Right atrium auricular region (tissue), 2 donors: ENCODE measurements around the gene PCIF1. TPM values are rescaled to one million over a fixed set of nuclear protein-coding genes. Genes with fewer than 3 reads are reported as not detected.
A peak's percentile ranks its signal among the peaks of the same experiment; 100 is the strongest.

Experiments
- DNase-seq: peaks from one replicate; pipeline ENCODE4 v3.0.0-alpha.2; 2019; ENCODE audit warnings: low spot score
- H3K27ac ChIP-seq, 2 donors: fragments of 200-600 bp; sonication (generic); 1 replicate in 1 of 2; 2 replicates in 1 of 2; pipeline ENCODE4 v1.5.1; 2016 to 2019
- H3K27me3 ChIP-seq, 2 donors: fragments of 200-600 bp; sonication (generic); one replicate each; pipeline versions ENCODE4 v1.5.1 to v1.6.0; 2017 to 2019
- H3K36me3 ChIP-seq: fragments of 200-600 bp; sonication (generic); one replicate; pipeline ENCODE4 v1.5.1; 2016
- H3K4me1 ChIP-seq, 2 donors: fragments of 200-600 bp; sonication (generic); one replicate each; pipeline versions ENCODE4 v1.5.1 to v1.6.0; 2017 to 2019
- H3K4me3 ChIP-seq, 2 donors: fragments of 200-600 bp; sonication (generic); 1 replicate in 1 of 2; 2 replicates in 1 of 2; pipeline ENCODE4 v1.5.1; 2017 to 2019; ENCODE audit warnings: mild to moderate bottlenecking in 1 of 2, moderate library complexity in 1 of 2
- H3K9me3 ChIP-seq, 2 donors: fragments of 200-600 bp; sonication (generic); one replicate each; pipeline ENCODE4 v1.5.1; 2019
- total RNA-seq, 2 donors: library from RNA; depleted of rRNA; stranded (reverse); fragments of >200 nt; gene quantifications; one replicate each; pipeline ENCODE4 v1.1.0, GENCODE V29; 2016
- TF ChIP-seq, protein P1 (sequence below), 2 donors: fragments of 200-600 bp; sonication (generic); IDR thresholded peaks; one replicate each; pipeline ENCODE4 v1.5.1; 2019; ENCODE audit warnings: antibody characterized with exemption in 2 of 2

PCIF1 gene
- total RNA-seq, 2 donors from 2014 or later = 21.1 to 39.8 TPM

- Histone ChIP-seq H3K27ac (peak overlapping the region; percentile 95 to 99), H3K36me3 (peaks cover 31% of the 10 kb centered on the region), H3K27me3 (no peaks in the 10 kb centered on the region), H3K9me3 (no peaks in the 10 kb centered on the region), H3K4me1 (peaks cover 0 to 25% of the 10 kb centered on the region in 2 donors), H3K4me3 (peak overlapping the region; percentile 87 to 90)
- TF ChIP-seq, protein P1, sequence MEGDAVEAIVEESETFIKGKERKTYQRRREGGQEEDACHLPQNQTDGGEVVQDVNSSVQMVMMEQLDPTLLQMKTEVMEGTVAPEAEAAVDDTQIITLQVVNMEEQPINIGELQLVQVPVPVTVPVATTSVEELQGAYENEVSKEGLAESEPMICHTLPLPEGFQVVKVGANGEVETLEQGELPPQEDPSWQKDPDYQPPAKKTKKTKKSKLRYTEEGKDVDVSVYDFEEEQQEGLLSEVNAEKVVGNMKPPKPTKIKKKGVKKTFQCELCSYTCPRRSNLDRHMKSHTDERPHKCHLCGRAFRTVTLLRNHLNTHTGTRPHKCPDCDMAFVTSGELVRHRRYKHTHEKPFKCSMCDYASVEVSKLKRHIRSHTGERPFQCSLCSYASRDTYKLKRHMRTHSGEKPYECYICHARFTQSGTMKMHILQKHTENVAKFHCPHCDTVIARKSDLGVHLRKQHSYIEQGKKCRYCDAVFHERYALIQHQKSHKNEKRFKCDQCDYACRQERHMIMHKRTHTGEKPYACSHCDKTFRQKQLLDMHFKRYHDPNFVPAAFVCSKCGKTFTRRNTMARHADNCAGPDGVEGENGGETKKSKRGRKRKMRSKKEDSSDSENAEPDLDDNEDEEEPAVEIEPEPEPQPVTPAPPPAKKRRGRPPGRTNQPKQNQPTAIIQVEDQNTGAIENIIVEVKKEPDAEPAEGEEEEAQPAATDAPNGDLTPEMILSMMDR (IDR thresholded peaks at IDR 0.05) = no peak
- no peak for DNase-seq
Measured at GRCh38 chr20:45970646-45971424, 36.4 kb downstream of the PCIF1 start.

DNA sequence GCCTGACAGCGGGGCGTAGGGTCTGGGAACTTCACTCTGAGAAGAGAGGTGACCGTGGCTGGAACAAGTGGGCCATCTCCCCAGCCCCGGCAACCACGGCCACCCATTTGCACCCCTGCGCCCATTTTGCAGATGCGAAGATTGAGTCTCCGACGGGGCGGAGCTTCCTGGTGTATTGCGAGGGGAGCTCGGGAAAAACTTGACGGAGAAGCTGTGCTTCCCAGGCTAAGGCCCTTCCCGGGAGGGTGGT is 36.9 kb downstream of the PCIF1 start:
- peaks cover 26% of the 10 kb centered on the region for H3K36me3 ChIP-seq
- H3K4me1 ChIP-seq = peaks cover 0 to 25% of the 10 kb centered on the region in 2 donors
- no peaks in the 10 kb centered on the region for H3K9me3 ChIP-seq
- H3K27ac ChIP-seq = peak overlapping the region; percentile 95 to 99
- no peak for DNase-seq
- H3K27me3 ChIP-seq = no peaks in the 10 kb centered on the region
- TF ChIP-seq, protein P1 (IDR thresholded peaks at IDR 0.05) = no peak
- H3K4me3 ChIP-seq = peak overlapping the region; percentile 87 to 90

- H3K4me3 ChIP-seq = peak within 1 kb of the TSS; percentile 87 to 90
- TF ChIP-seq, protein P1 (IDR thresholded peaks at IDR 0.05) = peak; percentile 34 to 62
- DNase-seq = peak; percentile 95
- peaks cover 0 to 25% of the 10 kb centered on the region in 2 donors for H3K4me1 ChIP-seq
- H3K36me3 ChIP-seq = peaks cover 21% of the 10 kb centered on the region
- H3K9me3 ChIP-seq = no peaks in the 10 kb centered on the region
- H3K27ac ChIP-seq = peak within 1 kb of the TSS; percentile 95 to 99
- no peaks in the 10 kb centered on the region for H3K27me3 ChIP-seq
Measured at GRCh38 chr20:45971675-45972499, 37.4 kb downstream of the PCIF1 start, which contains the start of gene ZNF335. Gene ZNF335, minus strand, starts transcription at chr20:45972203. Its CDS starts 793 bp downstream, at chr20:45971410.

- peak overlapping the region; percentile 95 to 99 for H3K27ac ChIP-seq
- H3K9me3 ChIP-seq = no peaks in the 10 kb centered on the region
- peaks cover 0 to 25% of the 10 kb centered on the region in 2 donors for H3K4me1 ChIP-seq
- H3K27me3 ChIP-seq = no peaks in the 10 kb centered on the region
- H3K4me3 ChIP-seq = peak overlapping the region; percentile 87 to 90
- H3K36me3 ChIP-seq = peaks cover 13% of the 10 kb centered on the region
- DNase-seq = no peak
- TF ChIP-seq, protein P1 (IDR thresholded peaks at IDR 0.05) = no peak
Measured at GRCh38 chr20:45972500-45973183, 38.2 kb downstream of the PCIF1 start.

DNA sequence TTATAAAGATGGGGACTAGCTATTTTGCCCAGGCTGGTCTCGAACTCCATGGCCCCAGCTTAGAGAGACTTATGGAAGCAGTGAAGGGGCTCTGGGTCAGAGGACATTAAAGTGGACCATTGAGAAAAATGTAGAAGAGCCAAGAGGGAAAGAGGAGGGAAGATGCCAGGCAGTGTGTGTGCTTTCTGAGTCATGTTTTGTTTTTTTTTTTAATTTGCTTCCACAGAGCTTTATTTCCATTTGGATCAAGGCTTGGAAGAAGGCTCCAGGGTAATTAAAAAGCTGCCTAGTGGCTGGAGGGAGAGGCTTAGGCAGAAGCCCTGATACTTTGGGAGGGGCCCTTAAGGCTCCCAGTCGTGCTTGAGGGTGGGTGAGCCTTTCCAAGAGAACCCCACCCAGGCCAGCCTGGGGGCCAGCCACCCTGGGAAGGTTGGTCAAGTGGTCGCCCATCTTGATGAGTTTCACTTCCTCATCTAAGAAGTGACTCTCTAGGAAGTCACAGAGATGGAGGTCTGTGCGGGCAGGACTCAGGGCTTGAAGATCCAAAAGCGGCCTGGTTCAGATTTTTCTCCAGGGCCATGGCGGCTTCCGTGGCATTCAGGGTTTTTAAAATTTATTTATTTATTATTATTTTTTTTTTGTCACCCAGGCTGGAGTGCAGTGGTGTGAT is 40.5 kb downstream of the PCIF1 start:
- H3K27me3 ChIP-seq = no peaks in the 10 kb centered on the region
- TF ChIP-seq, protein P1 (IDR thresholded peaks at IDR 0.05) = no peak
- no peaks in the 10 kb centered on the region for H3K9me3 ChIP-seq
- no peak overlapping the region for H3K4me3 ChIP-seq
- no peak overlapping the region for H3K27ac ChIP-seq
- no peaks in the 10 kb centered on the region for H3K36me3 ChIP-seq
- H3K4me1 ChIP-seq = peaks cover 0 to 17% of the 10 kb centered on the region in 2 donors
- no peak for DNase-seq
